HCT116 (cell line): ENCODE data around the gene USH1G. TPM values are rescaled to one million over a fixed set of nuclear protein-coding genes. Genes with fewer than 3 reads are reported as not detected.

Source experiments
- ATAC-seq: fragments of 200-7000 bp; cut with Tn5 transposase; 2 replicates; pipeline ENCODE4 v1.9.1; 2020; ENCODE audit warnings: mild to moderate bottlenecking, moderate library complexity
- Bru-seq: library from RNA; stranded (reverse); fragments of 400-500 nt; gene quantifications from one replicate; lab custom pipeline; 2021; lab: Mats Ljungman, UMichigan
- BruChase-seq, 2 experiments: library from RNA; stranded (reverse); fragments of 400-500 nt; gene quantifications; one replicate each; lab custom pipeline; 2021; lab: Mats Ljungman, UMichigan
- BruUV-seq: library from RNA; stranded (reverse); fragments of 400-500 nt; replicated peaks from 2 replicates; lab custom pipeline; 2021; lab: Mats Ljungman, UMichigan
- CTCF ChIA-PET: fragments of 300-600 bp; sonication (Branson Sonifier 250); formaldehyde crosslinking; loops from one replicate; lab custom pipeline; 2021; ENCODE audit warnings: antibody characterized with exemption; lab: Charles Lee
- POLR2A ChIA-PET: fragments of 300-600, 350-600 bp; sonication (Branson Sonifier 250); formaldehyde crosslinking; loops from one replicate; lab custom pipeline; 2021; ENCODE audit warnings: antibody characterized with exemption; lab: Charles Lee
- RAD21 ChIA-PET, 2 experiments: fragments of 300-600 bp; sonication (Branson Sonifier 250); formaldehyde crosslinking; loops; one replicate each; lab custom pipeline; 2023; ENCODE audit warnings: low total read pairs in 2 of 2; ENCODE audit not compliant: uncharacterized antibody in 2 of 2, unreplicated experiment in 2 of 2, low non-redundant PET in 1 of 2; lab: Charles Lee
- DNase-seq: peaks from one replicate; pipeline ENCODE4 v3.0.0-alpha.2; 2010; ENCODE audit warnings: low read depth, low spot score
- H2AFZ ChIP-seq: fragments of 200-600 bp; shearing (Covaris generic), sonication (generic); 2 replicates; pipeline ENCODE4 v1.6.1; 2017; ENCODE audit warnings: low read depth, mixed run types, mixed read lengths, antibody characterized with exemption, low read length; ENCODE audit not compliant: poor library complexity, severe bottlenecking
- H3K27ac ChIP-seq: 2 replicates; pipeline ENCODE4 v1.5.1; 2012; ENCODE audit warnings: low read depth, low read length
- H3K27me3 ChIP-seq: fragments of 200-600 bp; sonication (generic); 2 replicates; pipeline ENCODE4 v1.6.1; 2016; ENCODE audit warnings: mixed run types, low read length, mixed read lengths; ENCODE audit not compliant: insufficient read depth
- H3K36me3 ChIP-seq, 2 experiments: fragments of 200-500 bp in 1 of 2; fragments of 200-600 bp in 1 of 2; sonication (Bioruptor generic) in 1 of 2; sonication (generic) in 1 of 2; 2 replicates each; pipeline versions ENCODE4 v1.5.1 to v1.6.1; 2014 to 2016; ENCODE audit warnings: low read length in 2 of 2, inconsistent platforms in 1 of 2, mixed read lengths in 1 of 2, mixed run types in 1 of 2; ENCODE audit not compliant: insufficient read depth in 2 of 2, control insufficient read depth in 1 of 2
- H3K4me1 ChIP-seq, 2 experiments: fragments of 200-600 bp in 1 of 2; sonication (generic) in 1 of 2; 2 replicates each; pipeline versions ENCODE4 v1.5.1 to v1.6.1; 2012 to 2017; ENCODE audit warnings: low read length in 2 of 2, inconsistent platforms in 1 of 2, mild to moderate bottlenecking in 1 of 2, mixed read lengths in 1 of 2, mixed run types in 1 of 2, moderate library complexity in 1 of 2; ENCODE audit not compliant: insufficient read depth in 2 of 2, control insufficient read depth in 1 of 2
- H3K4me2 ChIP-seq: fragments of 200-600 bp; sonication (generic); 2 replicates; pipeline ENCODE4 v1.6.1; 2017; ENCODE audit warnings: mixed run types, low read length, mixed read lengths
- H3K4me3 ChIP-seq, 2 experiments: fragments of 200-600 bp in 1 of 2; sonication (generic) in 1 of 2; replicated peaks in 1 of 2; 2 replicates each; pipeline ENCODE4 v1.5.1; 2011 to 2016; ENCODE audit warnings: low read length in 2 of 2, control low read depth in 1 of 2, low read depth in 1 of 2, mild to moderate bottlenecking in 1 of 2, mixed read lengths in 1 of 2, mixed run types in 1 of 2
- H3K79me2 ChIP-seq: fragments of 200-600 bp; sonication (generic); 2 replicates; pipeline ENCODE4 v1.6.1; 2017; ENCODE audit warnings: mild to moderate bottlenecking, mixed run types, low read length, moderate library complexity, mixed read lengths; ENCODE audit not compliant: insufficient read depth
- H3K9ac ChIP-seq: fragments of 200-600 bp; sonication (generic); 2 replicates; pipeline ENCODE4 v1.6.1; 2016; ENCODE audit warnings: low read length, mixed read lengths
- H3K9me2 ChIP-seq: fragments of 200-600 bp; sonication (generic), shearing (Covaris generic); 2 replicates; pipeline ENCODE4 v1.6.1; 2017; ENCODE audit warnings: mixed run types, mild to moderate bottlenecking, moderate library complexity; ENCODE audit not compliant: insufficient read depth
- H3K9me3 ChIP-seq, 2 experiments: fragments of 200-500 bp in 1 of 2; fragments of 200-600 bp in 1 of 2; sonication (Bioruptor generic) in 1 of 2; sonication (generic) in 1 of 2; 2 replicates each; pipeline ENCODE4 v1.6.1; 2014 to 2017; ENCODE audit warnings: low read length in 2 of 2, mixed read lengths in 2 of 2, inconsistent platforms in 1 of 2, low read depth in 1 of 2, mild to moderate bottlenecking in 1 of 2, mixed run types in 1 of 2, moderate library complexity in 1 of 2; ENCODE audit not compliant: control insufficient read depth in 1 of 2, insufficient read depth in 1 of 2
- H4K20me1 ChIP-seq: fragments of 200-600 bp; sonication (generic), shearing (Covaris generic); 2 replicates; pipeline ENCODE4 v1.6.1; 2017; ENCODE audit warnings: mixed run types, mild to moderate bottlenecking, moderate library complexity; ENCODE audit not compliant: insufficient read depth
- EGR1 ChIP-seq: IDR thresholded peaks from 2 replicates; pipeline ENCODE4 v1.6.1; 2012; ENCODE audit warnings: low read depth
- ZFX ChIP-seq: fragments of 450-650 bp; IDR thresholded peaks from 2 replicates; pipeline ENCODE4 v1.6.1; 2017
- intact Hi-C: fragments of 100-400 bp; cut with micrococcal nuclease; formaldehyde crosslinking; loops from 2 replicates; pipeline ENCODE4 v1.10.0; 2022
- long read RNA-seq: library from polyadenylated mRNA; unstranded; transcript quantifications from one replicate; pipeline ENCODE4 v2.0.0, GENCODE V29; 2021; ENCODE audit not compliant: unreplicated experiment
- polyA plus RNA-seq: library from polyadenylated mRNA; unstranded; fragments of >200 nt; gene quantifications from 2 replicates; pipeline ENCODE4 v1.2.1, GENCODE V29; 2012; ENCODE audit warnings: missing spikeins
- total RNA-seq: library from RNA; stranded (reverse); gene quantifications from one replicate; pipeline ENCODE4 v1.2.1, GENCODE V29; 2021; ENCODE audit not compliant: unreplicated experiment
- TF ChIP-seq, protein P1 (sequence below): IDR thresholded peaks from 2 replicates; pipeline ENCODE4 v1.6.1; 2011; ENCODE audit warnings: mild to moderate bottlenecking, low read length, moderate library complexity; ENCODE audit not compliant: insufficient replicate concordance; ENCODE audit errors: extremely low read depth

The USH1G gene
- total RNA-seq (3.1 TPM), Bru-seq, nascent RNA (percentile 36 among the genes with signal in this experiment), BruChase-seq, experiment 1, labeled RNA remaining after a 6-hour chase (percentile 24 among the genes with signal in this experiment), BruChase-seq, experiment 2, labeled RNA remaining after a 2-hour chase (percentile 42 among the genes with signal in this experiment)
- 2.2 and 2.4 TPM in 2 replicates for polyA plus RNA-seq
- long read RNA-seq, transcript USH1G-202 (3 exons, 3,558 nt), result major isoform, 5 of 7 reads
- long read RNA-seq, partial matches to known transcripts, result 1 of 7 reads
- long read RNA-seq, other reads (novel, unspliced or antisense), result 1 of 7 reads

DNA sequence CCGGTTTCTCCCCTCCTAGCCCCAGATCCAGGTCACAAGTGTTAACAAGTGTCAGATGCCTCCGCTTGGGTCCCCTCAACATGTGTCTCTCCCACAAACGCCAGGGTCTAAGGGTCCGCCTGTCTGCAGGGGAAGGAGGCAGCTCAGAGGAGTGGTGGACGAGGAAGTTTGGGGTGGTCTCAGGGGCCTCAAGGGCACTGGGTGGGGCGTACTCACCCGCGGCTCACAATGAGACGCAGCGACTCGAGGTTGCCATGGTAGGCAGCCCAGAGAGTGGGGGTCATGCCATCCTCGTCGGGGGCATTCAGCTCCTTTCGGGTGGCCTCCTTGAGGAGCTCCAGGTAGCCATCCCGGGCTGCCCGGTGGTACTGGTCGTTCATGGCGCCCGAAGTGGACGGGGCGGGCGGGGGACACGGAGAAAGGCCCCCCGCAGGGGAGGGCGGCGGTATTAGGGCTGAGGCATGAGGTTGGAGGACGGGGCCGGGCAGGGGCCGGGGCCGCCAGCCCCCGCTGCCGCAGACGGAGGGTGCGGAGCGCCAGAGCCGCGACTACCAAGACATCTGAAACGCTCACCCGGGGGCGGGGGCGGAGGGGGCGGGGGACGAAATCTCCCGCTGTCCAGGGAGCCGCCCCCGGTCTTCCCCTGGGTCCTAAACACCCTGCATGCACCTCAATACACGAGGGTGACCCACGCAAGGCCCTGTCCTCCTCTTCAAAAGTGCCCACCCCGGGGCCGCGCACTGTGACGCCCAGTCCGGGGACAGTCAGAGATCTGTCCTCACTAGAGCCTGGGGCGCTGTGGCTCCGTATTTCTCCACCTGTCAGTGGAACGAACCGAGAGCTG lies at the start of gene USH1G:
Gene USH1G (minus strand): TSS at position 562 of the 844 bp plus-strand sequence. CDS start 182 bp downstream, at position 380.
- peaks cover 0 to 2% of the 10 kb centered on the region in 2 experiments; a peak in 1 of 4 replicates for H3K36me3 ChIP-seq
- H2AFZ ChIP-seq, result peak within 1 kb of the TSS; percentile 78
- H3K4me3 ChIP-seq, result peak within 1 kb of the TSS; percentile 58 to 65
- ATAC-seq (peak; percentile 72), DNase-seq (no peak)
- CTCF ChIA-PET, result interaction anchor here (0.6 to 2.8 kb wide), 8 partner anchors 11 to 318 kb away, joined by 3 to 20 read pairs (median 4); partner anchors contain the start of gene FDXR
- TF ChIP-seq EGR1 (peak; percentile 79), ZFX (no peak; the same call in 1 of the 2 replicates)
- TF ChIP-seq, protein P1, sequence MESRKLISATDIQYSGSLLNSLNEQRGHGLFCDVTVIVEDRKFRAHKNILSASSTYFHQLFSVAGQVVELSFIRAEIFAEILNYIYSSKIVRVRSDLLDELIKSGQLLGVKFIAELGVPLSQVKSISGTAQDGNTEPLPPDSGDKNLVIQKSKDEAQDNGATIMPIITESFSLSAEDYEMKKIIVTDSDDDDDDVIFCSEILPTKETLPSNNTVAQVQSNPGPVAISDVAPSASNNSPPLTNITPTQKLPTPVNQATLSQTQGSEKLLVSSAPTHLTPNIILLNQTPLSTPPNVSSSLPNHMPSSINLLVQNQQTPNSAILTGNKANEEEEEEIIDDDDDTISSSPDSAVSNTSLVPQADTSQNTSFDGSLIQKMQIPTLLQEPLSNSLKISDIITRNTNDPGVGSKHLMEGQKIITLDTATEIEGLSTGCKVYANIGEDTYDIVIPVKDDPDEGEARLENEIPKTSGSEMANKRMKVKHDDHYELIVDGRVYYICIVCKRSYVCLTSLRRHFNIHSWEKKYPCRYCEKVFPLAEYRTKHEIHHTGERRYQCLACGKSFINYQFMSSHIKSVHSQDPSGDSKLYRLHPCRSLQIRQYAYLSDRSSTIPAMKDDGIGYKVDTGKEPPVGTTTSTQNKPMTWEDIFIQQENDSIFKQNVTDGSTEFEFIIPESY, result no peak
- peaks cover 4% of the 10 kb centered on the region; the same call in 1 of the 2 replicates for H3K27me3 ChIP-seq
- H3K4me2 ChIP-seq, result peak within 1 kb of the TSS; percentile 97
- intact Hi-C loops, result loop anchor here (1.0 kb wide), 1 partner anchor 35 kb away; no protein-coding TSS in a partner anchor
- peak within 1 kb of the TSS; percentile 26; the same call in 1 of the 2 replicates for H3K27ac ChIP-seq
- RAD21 ChIA-PET, result interaction anchor here in 1 of 2 experiments (0.6 to 0.8 kb wide), 2 partner anchors 35 to 49 kb away, joined by 6 to 10 read pairs; no protein-coding TSS in a partner anchor
- H4K20me1 ChIP-seq, result no peaks in the 10 kb centered on the region
- no TSS peak for BruUV-seq
- no peaks in the 10 kb centered on the region for H3K9me2 ChIP-seq
- H3K79me2 ChIP-seq, result no peaks in the 10 kb centered on the region
- H3K4me1 ChIP-seq, result peaks cover 16 to 34% of the 10 kb centered on the region in 2 experiments
- POLR2A ChIA-PET, result interaction anchor here (0.9 kb wide), 1 partner anchor 50 kb away, joined by 4 read pairs; the partner anchor contains the start of gene FDXR
- peak within 1 kb of the TSS; percentile 64 for H3K9ac ChIP-seq
- no peaks in the 10 kb centered on the region for H3K9me3 ChIP-seq
